Measurements from ENCODE around the gene NME4.
A peak's percentile ranks its signal among the peaks of the same experiment; 100 is the strongest.

Gene NME4

DNA sequence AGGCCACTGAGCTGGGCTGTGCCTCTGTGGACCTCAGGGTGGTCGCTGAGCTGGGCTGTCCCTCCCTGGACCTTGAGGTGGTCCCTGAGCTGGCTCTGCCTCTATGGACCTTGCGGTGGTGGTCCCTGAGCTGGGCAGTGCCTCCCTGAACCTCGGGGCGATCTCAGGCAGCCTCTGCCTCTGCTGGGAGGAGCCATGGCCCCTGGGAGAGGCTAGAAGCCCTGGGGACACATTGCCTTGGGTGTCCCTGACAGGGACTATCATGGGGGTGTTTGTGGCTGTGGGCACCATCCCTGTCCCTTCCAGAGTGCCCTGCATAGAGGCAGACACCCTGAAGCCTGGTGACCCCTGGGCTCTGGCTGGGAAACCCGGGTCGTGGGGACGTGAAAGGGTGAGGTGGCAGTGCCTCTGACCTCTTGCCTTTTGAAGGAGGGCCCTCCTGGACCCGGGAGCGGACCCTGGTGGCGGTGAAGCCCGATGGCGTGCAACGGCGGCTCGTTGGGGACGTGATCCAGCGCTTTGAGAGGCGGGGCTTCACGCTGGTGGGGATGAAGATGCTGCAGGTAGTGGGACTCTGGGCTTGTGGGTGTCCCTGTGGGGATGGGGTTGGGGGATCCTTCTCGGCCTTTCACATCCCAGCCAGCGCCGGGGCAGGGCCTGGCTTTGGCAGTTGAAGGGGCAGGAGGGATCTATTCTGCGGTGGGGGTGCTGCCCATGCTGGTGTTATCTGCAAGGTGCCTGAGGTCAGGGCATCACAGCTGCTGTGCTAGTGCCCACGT, 1.8 kb downstream of the NME4 start:
- Histone ChIP-seq H3K36me3 (replicated peaks; ENCODE audit: low read depth, low read length) (peaks cover 6% of the 10 kb centered on the region), H3K27me3 (ENCODE audit: low read depth, low read length) (no peaks in the 10 kb centered on the region), H3K4me3 (ENCODE audit: low read length) (peak overlapping the region; percentile 58; the same call in 1 of the 2 replicates), H3K27ac (ENCODE audit: low read length) (0 out of 2 replicates have a peak overlapping the region, but pooled peaks have one; percentile 40), H3K4me1 (ENCODE audit: low read length) (peaks cover 37% of the 10 kb centered on the region), H3K4me2 (ENCODE audit: low read length) (peak overlapping the region; percentile 53), H3K9ac (ENCODE audit: low read length) (no peak overlapping the region), H4K20me1 (ENCODE audit: insufficient read depth, low read length) (peaks cover 4% of the 10 kb centered on the region; the same call in 1 of the 2 replicates), H3K79me2 (ENCODE audit: low read length) (peaks cover 27% of the 10 kb centered on the region), H3K9me3 (ENCODE audit: insufficient read depth, low read length) (no peaks in the 10 kb centered on the region), H2AFZ (ENCODE audit: low read depth, low read length) (no peak overlapping the region)
- TF ChIP-seq, protein P1, sequence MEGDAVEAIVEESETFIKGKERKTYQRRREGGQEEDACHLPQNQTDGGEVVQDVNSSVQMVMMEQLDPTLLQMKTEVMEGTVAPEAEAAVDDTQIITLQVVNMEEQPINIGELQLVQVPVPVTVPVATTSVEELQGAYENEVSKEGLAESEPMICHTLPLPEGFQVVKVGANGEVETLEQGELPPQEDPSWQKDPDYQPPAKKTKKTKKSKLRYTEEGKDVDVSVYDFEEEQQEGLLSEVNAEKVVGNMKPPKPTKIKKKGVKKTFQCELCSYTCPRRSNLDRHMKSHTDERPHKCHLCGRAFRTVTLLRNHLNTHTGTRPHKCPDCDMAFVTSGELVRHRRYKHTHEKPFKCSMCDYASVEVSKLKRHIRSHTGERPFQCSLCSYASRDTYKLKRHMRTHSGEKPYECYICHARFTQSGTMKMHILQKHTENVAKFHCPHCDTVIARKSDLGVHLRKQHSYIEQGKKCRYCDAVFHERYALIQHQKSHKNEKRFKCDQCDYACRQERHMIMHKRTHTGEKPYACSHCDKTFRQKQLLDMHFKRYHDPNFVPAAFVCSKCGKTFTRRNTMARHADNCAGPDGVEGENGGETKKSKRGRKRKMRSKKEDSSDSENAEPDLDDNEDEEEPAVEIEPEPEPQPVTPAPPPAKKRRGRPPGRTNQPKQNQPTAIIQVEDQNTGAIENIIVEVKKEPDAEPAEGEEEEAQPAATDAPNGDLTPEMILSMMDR (IDR thresholded peaks at IDR 0.05; ENCODE audit: low read depth, low read length) = no peak
- no peak for TF ChIP-seq EZH2phosphoT487 (IDR thresholded peaks at IDR 0.05; ENCODE audit: low read depth)

DNA sequence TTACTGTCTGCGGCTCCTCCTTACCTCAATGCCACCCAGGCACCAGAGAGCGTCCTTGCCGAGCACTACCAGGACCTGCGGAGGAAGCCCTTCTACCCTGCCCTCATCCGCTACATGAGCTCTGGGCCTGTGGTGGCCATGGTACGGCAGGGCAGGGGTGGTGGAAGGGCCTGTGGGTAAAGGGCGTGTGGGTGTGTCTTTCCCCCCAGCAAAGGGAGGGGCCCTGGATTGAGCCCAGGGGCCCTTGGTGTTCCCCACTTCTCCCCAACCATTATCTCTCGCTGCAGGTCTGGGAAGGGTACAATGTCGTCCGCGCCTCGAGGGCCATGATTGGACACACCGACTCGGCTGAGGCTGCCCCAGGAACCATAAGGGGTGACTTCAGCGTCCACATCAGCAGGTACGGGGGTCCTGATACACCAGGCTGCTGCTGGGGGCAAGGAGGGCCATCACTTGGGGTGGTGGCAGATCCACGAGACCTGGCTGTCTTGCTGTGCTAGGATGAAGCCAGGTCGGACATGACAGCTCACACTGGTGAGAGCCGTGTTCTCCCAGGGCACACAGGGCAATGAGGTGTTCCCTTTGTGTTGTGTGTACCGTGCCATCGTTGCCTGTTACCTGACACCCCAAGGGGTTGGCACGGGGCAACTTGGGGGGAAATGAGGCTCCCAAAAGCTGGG, 2.5 kb downstream of the NME4 start:
- Histone ChIP-seq H3K4me2 (ENCODE audit: low read length) (peak overlapping the region; percentile 95; the same call in 1 of the 2 replicates), H3K79me2 (ENCODE audit: low read length) (peaks cover 27% of the 10 kb centered on the region), H3K4me1 (ENCODE audit: low read length) (peaks cover 37% of the 10 kb centered on the region), H3K36me3 (replicated peaks; ENCODE audit: low read depth, low read length) (peaks cover 6% of the 10 kb centered on the region), H3K4me3 (ENCODE audit: low read length) (no peak overlapping the region), H3K9me3 (ENCODE audit: insufficient read depth, low read length) (no peaks in the 10 kb centered on the region), H3K9ac (ENCODE audit: low read length) (no peak overlapping the region), H3K27me3 (ENCODE audit: low read depth, low read length) (no peaks in the 10 kb centered on the region), H2AFZ (ENCODE audit: low read depth, low read length) (no peak overlapping the region), H3K27ac (ENCODE audit: low read length) (peak overlapping the region; percentile 80; the same call in 1 of the 2 replicates), H4K20me1 (ENCODE audit: insufficient read depth, low read length) (peaks cover 4% of the 10 kb centered on the region; the same call in 1 of the 2 replicates)
- TF ChIP-seq, protein P1 (IDR thresholded peaks at IDR 0.05; ENCODE audit: low read depth, low read length) = no peak
- TF ChIP-seq EZH2phosphoT487 (IDR thresholded peaks at IDR 0.05; ENCODE audit: low read depth) = no peak

GRCh38 chr16:400061-400591, 3.1 kb downstream of the NME4 start:
- H3K27ac ChIP-seq (ENCODE audit: low read length) = peak overlapping the region; percentile 80
- peak overlapping the region; percentile 95 for H3K4me2 ChIP-seq (ENCODE audit: low read length)
- H4K20me1 ChIP-seq (ENCODE audit: insufficient read depth, low read length) = peaks cover 4% of the 10 kb centered on the region; the same call in 1 of the 2 replicates
- TF ChIP-seq, protein P1 (IDR thresholded peaks at IDR 0.05; ENCODE audit: low read depth, low read length) = no peak
- TF ChIP-seq EZH2phosphoT487 (IDR thresholded peaks at IDR 0.05; ENCODE audit: low read depth) = no peak
- peaks cover 36% of the 10 kb centered on the region for H3K4me1 ChIP-seq (ENCODE audit: low read length)
- H3K9ac ChIP-seq (ENCODE audit: low read length) = peak overlapping the region; percentile 83
- H3K79me2 ChIP-seq (ENCODE audit: low read length) = peaks cover 27% of the 10 kb centered on the region
- peak overlapping the region; percentile 89 for H3K4me3 ChIP-seq (ENCODE audit: low read length)
- no peak overlapping the region for H2AFZ ChIP-seq (ENCODE audit: low read depth, low read length)
- H3K36me3 ChIP-seq (replicated peaks; ENCODE audit: low read depth, low read length) = peaks cover 6% of the 10 kb centered on the region
- H3K9me3 ChIP-seq (ENCODE audit: insufficient read depth, low read length) = no peaks in the 10 kb centered on the region
- no peaks in the 10 kb centered on the region for H3K27me3 ChIP-seq (ENCODE audit: low read depth, low read length)
